ENCODE results near the gene GDPD5. TPM values are rescaled to one million over a fixed set of nuclear protein-coding genes. Genes with fewer than 3 reads are reported as not detected.
A peak's percentile ranks its signal among the peaks of the same experiment; 100 is the strongest.

GDPD5 gene
- total and polyA plus RNA-seq, 9 of the 15 experiments (the other 6 are each of a cell fraction or from before 2014, with no cell fraction given): 0.32 to 27.3 (median 8.0) TPM

DNA sequence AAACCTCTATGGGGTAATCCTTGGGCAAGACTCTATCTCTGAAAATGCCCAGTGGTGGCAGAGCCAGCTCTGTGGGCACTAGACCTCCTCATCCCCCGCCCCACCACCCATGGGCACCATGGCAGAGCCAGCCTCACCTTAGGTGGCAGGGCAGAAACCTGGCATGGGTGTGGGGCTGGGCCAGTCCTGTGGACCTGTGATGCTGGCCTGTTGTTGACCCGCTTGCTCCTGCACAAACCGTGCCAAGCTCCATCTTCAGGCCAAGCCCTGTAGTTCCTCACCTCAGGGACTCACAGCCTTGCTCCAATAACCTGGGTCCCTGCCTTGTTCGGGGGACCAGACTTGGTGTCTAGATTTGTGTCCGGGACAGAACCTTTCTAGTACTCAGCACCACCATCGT, 27.4 kb upstream of the GDPD5 start:
- H4K20me1 ChIP-seq (replicated peaks; ENCODE audit: control insufficient read depth, insufficient read depth, low read length): no peaks in the 10 kb centered on the region
- BruUV-seq (replicated peaks): no TSS peak
- H3K9ac ChIP-seq (ENCODE audit: insufficient read depth in 1 of 2, low read depth in 2 of 2, low read length in 2 of 2): 0 out of 4 replicates have a peak overlapping the region, but pooled peaks of 1 of the 2 experiments have one; percentile 15
- 73% methylated on average over 6 of the region's 6 CpGs for WGBS (ENCODE audit: insufficient coverage, low coverage, missing lambda C conversion rate)
- intact Hi-C loops (cut with micrococcal nuclease): no loop called here
- ChIA-PET POLR2A (interaction anchor here (0.6 to 2.3 kb wide), 12 partner anchors 9 to 297 kb away, joined by 3 to 14 read pairs (median 4); partner anchors contain the start of genes RPS3 and SERPINH1), CTCF (ENCODE audit: low intra/inter-chr PET ratio) (no interaction called here)
- H3K9me3 ChIP-seq (replicated peaks; ENCODE audit: control insufficient read depth, insufficient read depth, low read depth, low read length): no peaks in the 10 kb centered on the region
- in situ Hi-C loops (cut with MboI): no loop called here
- H2AFZ ChIP-seq (ENCODE audit: low read depth, low read length): no peak overlapping the region
- H3K79me2 ChIP-seq (ENCODE audit: control insufficient read depth, insufficient read depth, low read length): no peaks in the 10 kb centered on the region
- DNase-seq (ENCODE audit: extremely low read depth in 1 of 4, low spot score in 3 of 4) (no peak), FAIRE-seq (no peak), ATAC-seq (no peak)
- H3K36me3 ChIP-seq (ENCODE audit: control insufficient read depth, insufficient read depth, low read length): no peaks in the 10 kb centered on the region
- H3K4me2 ChIP-seq (ENCODE audit: insufficient read depth, low read length): no peak overlapping the region
- H3K4me1 ChIP-seq (replicated peaks in 1 of 2; ENCODE audit: control insufficient read depth in 2 of 2, insufficient read depth in 2 of 2, low read length in 2 of 2): peaks cover 27 to 29% of the 10 kb centered on the region in 2 experiments
- no peak overlapping the region for H3K4me3 ChIP-seq
- no peak overlapping the region for H3K27ac ChIP-seq (ENCODE audit: extremely low read depth, low read depth, low read length)
- H3K9me1 ChIP-seq (ENCODE audit: control insufficient read depth, insufficient read depth, low read length): no peaks in the 10 kb centered on the region
- no peaks in the 10 kb centered on the region for H3K27me3 ChIP-seq (ENCODE audit: control insufficient read depth in 2 of 2, insufficient read depth in 2 of 2, low read length in 2 of 2)
- TF ChIP-seq MBD2 (IDR thresholded peaks at IDR 0.05; ENCODE audit: borderline replicate concordance, low read depth) (no peak), ZNF133 (CRISPR knock-in tag; IDR thresholded peaks at IDR 0.05) (no peak), SPI1 (IDR thresholded peaks at IDR 0.05; ENCODE audit: borderline replicate concordance, low read depth, low read length) (no peak), HDAC1 (IDR thresholded peaks at IDR 0.05) (no peak), ZFPM2 (CRISPR knock-in tag; IDR thresholded peaks at IDR 0.05) (no peak)
- TF ChIP-seq, protein P1, sequence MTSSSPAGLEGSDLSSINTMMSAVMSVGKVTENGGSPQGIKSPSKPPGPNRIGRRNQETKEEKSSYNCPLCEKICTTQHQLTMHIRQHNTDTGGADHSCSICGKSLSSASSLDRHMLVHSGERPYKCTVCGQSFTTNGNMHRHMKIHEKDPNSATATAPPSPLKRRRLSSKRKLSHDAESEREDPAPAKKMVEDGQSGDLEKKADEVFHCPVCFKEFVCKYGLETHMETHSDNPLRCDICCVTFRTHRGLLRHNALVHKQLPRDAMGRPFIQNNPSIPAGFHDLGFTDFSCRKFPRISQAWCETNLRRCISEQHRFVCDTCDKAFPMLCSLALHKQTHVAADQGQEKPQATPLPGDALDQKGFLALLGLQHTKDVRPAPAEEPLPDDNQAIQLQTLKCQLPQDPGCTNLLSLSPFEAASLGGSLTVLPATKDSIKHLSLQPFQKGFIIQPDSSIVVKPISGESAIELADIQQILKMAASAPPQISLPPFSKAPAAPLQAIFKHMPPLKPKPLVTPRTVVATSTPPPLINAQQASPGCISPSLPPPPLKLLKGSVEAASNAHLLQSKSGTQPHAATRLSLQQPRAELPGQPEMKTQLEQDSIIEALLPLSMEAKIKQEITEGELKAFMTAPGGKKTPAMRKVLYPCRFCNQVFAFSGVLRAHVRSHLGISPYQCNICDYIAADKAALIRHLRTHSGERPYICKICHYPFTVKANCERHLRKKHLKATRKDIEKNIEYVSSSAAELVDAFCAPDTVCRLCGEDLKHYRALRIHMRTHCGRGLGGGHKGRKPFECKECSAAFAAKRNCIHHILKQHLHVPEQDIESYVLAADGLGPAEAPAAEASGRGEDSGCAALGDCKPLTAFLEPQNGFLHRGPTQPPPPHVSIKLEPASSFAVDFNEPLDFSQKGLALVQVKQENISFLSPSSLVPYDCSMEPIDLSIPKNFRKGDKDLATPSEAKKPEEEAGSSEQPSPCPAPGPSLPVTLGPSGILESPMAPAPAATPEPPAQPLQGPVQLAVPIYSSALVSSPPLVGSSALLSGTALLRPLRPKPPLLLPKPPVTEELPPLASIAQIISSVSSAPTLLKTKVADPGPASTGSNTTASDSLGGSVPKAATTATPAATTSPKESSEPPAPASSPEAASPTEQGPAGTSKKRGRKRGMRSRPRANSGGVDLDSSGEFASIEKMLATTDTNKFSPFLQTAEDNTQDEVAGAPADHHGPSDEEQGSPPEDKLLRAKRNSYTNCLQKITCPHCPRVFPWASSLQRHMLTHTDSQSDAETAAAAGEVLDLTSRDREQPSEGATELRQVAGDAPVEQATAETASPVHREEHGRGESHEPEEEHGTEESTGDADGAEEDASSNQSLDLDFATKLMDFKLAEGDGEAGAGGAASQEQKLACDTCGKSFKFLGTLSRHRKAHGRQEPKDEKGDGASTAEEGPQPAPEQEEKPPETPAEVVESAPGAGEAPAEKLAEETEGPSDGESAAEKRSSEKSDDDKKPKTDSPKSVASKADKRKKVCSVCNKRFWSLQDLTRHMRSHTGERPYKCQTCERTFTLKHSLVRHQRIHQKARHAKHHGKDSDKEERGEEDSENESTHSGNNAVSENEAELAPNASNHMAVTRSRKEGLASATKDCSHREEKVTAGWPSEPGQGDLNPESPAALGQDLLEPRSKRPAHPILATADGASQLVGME (CRISPR knock-in tag; IDR thresholded peaks at IDR 0.05): no peak
